GM19467 (cell line): ENCODE measurements around the gene LUC7L2.
"Not testable (repeated sequence)": the region's sequence is repeated elsewhere in the genome, so short reads cannot be mapped to it uniquely, and the experiment has no call there.

Experiments
- ATAC-seq: cut with Tn5 transposase; IDR thresholded peaks from one replicate; pipeline ENCODE4 v1.9.1; 2021; ENCODE audit warnings: mild to moderate bottlenecking, moderate library complexity; ENCODE audit not compliant: unreplicated experiment

Gene LUC7L2

DNA sequence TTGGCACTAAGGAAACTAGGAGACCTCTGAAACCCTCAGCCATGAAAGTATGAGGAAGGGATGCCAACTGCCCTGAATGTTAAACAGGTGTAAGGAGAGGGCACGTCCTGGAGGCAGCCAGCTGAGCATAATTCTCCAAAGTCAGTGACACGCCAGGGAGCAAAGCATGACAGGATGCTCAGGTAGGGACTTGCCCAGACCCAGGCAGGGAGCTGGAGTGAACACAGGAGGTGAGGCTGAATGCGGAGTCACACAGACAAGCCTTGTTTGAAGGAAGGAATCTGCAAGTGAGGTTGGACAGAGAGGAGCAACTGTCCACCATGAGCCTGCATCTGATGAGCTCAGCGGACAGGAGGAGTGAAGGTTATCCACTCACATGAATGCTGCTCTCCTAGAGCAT lies 82.3 kb downstream of the LUC7L2 start:
- ATAC-seq = no peak

DNA sequence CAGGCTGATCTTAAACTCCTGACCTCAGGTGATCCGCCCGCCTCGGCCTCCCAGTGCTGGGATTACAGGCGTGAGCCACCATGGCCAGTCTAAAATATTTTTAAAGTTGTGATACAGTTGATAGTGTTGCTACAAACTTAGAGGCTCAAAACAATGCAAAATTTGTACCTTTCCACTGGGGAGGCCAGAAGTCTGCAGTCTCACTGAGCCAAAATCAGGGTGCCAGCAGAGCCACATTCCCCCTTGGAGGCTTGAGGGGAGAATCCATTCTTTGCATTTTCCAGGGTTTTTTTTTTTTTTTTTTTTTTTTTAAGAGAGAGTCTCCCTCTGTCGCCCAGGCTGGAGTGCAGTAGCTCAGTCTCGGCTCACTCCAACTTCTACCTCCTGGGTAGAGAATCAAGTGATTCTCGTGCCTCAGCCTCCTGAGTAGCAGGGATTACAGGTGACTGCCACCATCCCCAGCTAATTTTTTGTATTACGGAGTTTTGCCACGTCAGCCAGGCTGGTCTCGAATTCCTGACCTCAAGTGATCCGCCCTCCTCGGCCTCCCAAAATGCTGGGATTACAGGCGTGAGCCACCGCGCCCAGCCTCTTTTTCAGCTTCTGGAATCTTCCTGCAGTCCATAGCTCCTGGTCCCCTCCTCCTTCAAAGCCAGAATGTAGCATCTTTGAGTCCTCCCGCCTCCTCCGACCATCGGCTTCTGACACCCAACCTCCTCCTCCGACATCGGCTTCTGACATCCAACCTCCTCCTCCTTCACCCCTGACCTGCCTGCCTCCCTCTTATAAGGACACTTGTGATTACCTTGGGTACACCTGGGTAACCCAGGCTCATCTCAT lies 86.6 kb downstream of the LUC7L2 start:
- ATAC-seq = no peak

DNA sequence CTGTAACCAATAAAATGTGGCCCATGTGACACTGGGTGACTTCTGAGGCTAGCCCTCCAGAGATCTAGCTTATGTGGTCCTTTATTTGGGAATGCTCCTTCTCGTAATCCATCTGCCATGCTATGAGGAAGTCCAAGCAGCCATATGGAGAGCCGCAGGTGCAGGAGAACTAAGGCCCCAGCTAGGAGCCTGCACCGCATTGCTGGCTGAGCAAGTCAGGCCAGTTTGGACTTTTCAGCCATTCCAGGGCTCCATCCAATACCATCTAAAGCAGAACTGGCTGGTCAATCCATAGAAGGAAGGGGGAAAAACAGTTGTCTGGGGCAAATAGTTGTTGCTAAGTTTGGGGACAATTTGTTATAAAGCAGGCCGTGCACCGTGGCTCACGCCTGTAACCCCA lies 91.2 kb downstream of the LUC7L2 start:
- ATAC-seq = no peak

DNA sequence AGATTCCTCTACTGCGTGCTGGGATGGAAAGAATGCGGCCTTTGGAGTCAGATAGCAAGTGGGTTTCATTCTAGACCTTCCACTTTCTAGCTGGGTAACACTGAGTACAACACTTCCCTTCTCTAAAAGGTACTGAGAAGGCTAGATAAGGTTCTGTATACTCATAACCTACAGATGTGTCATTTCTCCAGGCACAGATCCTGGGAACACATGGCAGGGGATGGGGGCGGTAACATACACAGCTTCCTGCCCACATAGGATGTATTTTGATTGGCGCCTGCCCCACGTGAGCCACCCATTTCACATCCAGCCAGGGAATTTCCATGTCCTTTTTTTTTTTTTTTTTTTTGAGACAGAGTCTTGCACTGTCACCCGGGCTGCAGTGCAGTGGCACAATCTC lies 91.9 kb downstream of the LUC7L2 start:
- ATAC-seq = no peak

DNA sequence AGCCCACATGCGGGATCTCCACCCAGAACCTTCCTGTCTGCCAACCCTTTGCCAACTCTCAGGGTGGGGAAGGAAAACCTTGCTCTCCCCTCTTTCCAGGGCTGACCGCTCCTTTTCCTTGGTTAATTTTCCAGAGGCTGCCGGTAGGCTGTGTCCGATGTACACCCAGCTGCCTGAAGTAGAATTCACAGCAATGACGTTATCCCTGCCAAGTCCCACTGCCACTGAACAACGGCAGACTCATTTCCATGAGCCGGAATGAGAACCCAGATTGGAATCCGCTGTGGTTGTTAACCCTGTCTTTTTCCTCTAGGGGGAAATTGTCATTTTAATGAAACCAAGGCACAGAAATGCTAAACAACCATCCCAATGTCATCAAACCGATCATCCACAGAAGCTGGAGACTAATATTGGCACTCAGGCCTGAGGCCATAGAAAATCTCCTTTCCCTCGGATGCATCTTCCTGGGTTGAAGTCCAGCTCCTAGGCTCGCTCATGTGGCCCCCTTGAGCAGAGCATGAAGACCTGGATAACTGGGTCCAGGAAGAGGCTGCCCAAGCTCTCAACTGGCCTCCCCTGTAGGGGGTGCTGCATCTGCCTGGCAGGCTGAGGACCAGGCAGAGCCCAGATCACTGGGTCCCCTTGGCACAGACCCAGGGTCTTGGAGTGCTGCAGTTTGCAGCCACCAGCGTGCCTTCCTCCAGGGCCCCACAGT lies 93.4 kb downstream of the LUC7L2 start:
- ATAC-seq = no peak

DNA sequence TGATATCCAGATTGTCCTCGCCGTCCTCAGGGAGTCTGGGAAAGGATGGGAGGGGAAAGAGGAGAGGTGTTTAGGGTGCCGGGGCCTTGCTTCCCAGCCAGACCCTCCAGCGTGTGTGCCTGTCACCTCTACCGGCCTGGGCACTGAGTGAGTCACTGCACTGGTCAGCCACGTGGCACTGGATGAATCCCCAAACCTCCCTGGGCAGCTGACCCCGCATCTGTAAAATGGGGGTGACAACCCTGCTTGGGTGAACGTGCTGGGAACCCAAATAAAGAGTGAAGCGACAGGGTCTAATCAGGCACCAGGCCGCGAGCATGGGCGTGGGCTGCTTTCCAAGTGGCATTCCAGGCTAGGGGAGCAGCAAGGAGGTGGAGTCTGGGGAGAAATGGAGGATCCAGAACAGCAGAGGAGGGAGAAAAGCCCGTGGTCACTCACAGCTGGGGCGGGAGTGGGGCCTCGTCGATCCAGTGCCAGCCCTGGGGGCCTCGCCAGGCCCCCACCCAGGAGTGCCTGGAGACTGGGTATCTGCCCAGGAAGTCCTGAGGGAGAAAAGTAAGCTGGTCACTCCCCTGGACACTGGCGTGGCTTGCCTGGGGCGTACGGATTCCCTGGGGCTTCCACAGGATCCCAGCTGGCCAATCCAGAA lies 94.1 kb downstream of the LUC7L2 start:
- no peak for ATAC-seq

DNA sequence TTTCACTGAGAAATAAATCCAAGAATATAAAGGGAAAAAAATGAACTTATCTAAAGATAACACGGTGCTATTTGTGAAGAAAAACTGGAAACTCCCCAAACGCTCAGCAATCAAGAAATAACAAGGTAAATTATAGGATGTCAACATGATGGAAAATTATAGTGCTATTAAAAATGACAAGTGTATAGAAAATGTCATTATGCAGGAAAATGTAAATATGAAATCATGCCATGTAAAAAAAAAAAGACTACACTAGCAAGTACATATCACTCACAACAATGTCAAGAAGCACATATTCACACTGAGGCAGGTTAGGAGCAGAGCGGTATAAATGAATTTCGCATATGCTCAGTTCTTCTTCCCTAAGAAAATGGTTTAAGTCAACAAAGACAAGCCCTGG lies 96.1 kb downstream of the LUC7L2 start:
- no peak for ATAC-seq

DNA sequence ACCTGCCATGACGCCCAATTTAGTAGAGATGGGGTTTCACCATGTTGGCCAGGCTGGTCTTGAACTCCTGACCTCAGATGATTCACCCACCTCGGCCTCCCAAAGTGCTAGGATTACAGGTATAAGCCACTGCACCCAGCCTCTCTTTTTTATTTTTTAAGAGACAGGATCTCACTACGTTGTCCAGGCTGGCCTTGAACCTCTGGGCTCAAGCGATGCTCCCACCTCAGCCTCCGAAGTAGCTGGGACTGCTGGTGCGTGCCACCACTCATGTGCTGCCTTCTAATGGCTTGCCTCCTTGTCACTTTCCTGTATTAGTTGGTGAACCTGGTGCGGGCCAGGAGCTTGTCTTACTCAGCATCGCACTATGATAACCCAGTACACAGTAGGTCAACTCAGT lies 96.8 kb downstream of the LUC7L2 start:
- no peak for ATAC-seq

DNA sequence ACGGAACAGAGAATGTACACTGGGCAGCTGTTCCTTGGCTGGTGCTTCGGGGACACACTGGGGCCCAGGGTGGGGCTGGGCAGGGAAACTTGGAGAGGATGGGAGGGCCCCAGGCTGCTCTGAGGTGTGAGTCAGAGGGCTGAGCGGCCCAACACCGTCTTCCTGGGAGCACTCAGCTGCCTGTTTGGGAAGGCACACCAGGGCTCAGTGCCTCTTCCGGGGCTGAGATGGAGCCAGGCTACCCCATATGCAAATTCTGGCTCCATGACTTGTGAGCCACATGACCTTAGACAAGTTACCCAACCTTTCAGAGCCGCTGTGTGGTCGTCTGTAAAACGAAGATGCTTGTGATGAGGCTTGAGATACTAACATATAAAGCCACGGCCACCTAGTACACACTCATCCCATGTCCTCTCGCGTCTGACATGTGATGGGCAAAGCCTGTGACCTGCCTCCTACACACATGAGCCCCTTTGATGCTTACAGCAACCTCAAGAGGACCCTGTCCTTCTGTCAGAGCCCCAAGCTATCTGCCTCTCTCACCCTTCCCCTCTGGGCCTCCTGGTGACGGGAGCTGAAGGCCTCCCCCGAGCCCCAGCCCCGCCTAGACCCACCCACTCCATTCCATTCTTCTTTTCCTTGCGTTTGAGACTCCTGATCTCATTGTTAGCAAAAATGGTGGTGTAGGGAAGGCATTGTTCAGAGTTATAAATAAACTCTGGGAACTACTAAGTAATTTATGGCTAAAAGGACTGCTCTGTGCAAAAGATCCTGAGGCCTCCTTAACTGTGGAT lies 97.7 kb downstream of the LUC7L2 start:
- no peak for ATAC-seq

DNA sequence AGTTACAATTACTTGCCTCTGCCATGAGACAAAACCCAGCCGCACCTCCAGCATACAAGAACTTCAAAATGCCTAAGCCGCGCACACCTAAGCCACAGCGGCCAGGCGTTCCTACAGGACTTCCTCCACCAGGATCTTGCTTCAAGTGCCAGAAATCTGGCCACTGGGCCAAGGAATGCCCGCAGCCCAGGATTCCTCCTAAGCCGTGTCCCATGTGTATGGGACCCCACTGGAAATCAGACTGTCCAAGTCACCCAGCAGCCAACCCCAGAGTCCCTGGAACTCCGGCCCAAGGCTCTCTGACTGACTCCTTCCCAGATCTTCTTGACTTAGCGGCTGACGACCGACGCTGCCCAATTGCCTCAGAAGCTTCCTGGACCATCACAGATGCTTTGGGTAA lies 103.7 kb downstream of the LUC7L2 start:
- ATAC-seq = not testable (repeated sequence)

DNA sequence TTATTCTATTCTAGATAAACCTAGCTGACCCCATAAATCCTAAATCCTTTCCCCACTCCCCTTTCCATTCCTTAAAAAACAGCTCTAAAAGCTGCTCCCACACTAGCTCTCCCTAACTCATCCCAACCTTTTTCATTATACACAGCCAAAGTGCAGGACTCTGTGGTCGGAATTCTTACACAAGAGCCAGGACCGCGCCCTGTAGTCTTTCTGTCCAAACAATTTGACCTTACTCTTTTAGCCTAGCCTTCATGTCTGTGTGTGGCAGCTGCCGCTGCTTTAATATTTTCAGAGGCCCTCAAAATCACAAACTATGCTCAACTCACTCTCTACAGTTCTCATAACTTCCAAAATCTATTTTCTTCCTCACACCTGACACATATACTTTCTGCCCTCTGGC lies 104.8 kb downstream of the LUC7L2 start:
- not testable (repeated sequence) for ATAC-seq

DNA sequence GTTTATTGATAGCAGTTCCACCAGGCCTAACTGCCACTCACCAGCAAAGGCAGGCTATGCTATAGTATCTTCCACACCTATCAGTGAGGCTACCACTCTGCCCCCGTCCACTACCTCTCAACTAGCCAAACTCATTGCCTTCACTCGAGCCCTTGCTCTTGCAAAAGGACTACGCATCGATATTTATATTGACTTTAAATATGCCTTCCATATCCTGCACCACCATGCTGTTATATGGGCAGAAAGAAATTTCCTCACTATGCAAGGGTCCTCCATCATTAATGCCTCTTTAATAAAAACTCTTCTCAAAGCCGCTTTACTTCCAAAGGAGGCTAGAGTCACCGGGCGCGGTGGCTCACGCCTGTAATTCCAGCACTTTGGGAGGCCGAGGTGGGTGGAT lies 105.4 kb downstream of the LUC7L2 start:
- ATAC-seq = not testable (repeated sequence)

DNA sequence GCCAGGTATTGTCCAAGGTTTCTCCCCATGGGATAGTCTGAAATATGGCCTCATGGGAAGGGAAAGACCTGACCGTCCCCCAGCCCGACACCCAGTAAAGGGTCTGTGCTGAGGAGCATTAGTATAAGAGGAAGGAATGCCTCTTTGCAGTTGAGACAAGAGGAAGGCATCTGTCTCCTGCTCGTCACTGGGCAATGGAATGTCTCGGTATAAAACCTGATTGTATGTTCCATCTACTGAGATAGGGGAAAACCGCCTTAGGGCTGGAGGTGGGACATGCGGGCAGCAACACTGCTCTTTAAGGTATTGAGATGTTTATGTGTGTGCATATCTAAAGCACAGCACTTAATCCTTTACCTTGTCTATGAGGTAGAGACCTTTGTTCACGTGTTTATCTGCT lies 108.0 kb downstream of the LUC7L2 start:
- ATAC-seq = not testable (repeated sequence)

DNA sequence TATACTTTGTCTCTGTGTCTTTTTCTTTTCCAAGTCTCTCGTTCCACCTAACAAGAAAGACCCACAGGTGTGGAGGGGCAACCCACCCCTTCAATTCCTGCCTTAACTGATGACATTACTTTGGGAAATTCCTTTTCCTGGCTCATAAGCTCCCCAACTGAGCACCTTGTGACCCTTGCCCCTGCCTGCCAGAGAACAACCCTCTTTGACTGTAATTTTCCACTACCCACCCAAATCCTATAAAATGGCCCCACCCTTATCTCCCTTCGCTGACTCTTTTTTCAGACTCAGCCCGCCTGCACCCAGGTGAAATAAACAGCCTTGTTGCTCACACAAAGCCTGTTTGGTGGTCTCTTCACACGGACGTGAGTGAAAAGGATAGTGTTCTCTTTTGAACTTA lies 108.6 kb downstream of the LUC7L2 start:
- ATAC-seq = not testable (repeated sequence)

DNA sequence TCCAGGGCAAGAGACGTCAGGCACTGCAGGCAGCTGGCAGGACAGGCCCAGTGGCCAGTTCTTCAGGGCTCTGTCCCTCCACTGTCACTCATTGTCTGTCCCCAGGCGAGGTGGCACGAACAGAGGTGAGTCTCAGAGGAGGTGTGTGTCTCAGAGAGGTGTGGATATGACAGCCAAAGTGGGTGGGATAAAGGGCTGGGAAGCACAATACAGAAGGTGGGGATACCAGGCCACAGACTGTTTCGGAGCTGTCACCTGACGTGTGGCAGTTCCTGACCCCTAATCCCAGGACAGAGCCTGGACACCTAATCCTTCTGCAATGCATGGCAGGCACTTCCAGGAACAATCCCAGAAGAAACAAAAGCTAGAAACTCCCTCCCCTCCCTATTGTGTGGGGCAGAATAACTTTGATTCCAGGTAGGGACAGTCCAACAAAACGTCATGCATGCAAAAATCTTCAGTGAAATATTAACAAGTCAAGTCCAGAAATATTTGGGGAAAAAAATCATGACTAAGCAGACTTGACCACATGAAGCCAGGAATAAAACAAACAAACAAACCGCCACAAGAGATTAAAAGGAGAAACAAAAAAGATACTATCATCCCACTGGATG lies 112.2 kb downstream of the LUC7L2 start:
- no peak for ATAC-seq
